BLaER1 (cell line): ENCODE data around the gene CLCN6.

Experiments used
- H3K27ac ChIP-seq: shearing (Covaris generic); formaldehyde crosslinking; 2 replicates; pipeline ENCODE4 v1.8.1; 2022
- H3K27me3 ChIP-seq: shearing (Covaris generic); formaldehyde crosslinking; 2 replicates; pipeline ENCODE4 v1.8.1; 2022
- H3K36me3 ChIP-seq: shearing (Covaris generic); formaldehyde crosslinking; 2 replicates; pipeline ENCODE4 v1.8.1; 2022
- H3K4me1 ChIP-seq: shearing (Covaris generic); formaldehyde crosslinking; 2 replicates; pipeline ENCODE4 v1.8.1; 2022
- H3K4me2 ChIP-seq: shearing (Covaris generic); formaldehyde crosslinking; 2 replicates; pipeline ENCODE4 v1.8.1; 2022
- H3K4me3 ChIP-seq: shearing (Covaris generic); formaldehyde crosslinking; 2 replicates; pipeline ENCODE4 v1.8.1; 2022
- H3K9ac ChIP-seq: shearing (Covaris generic); formaldehyde crosslinking; 2 replicates; pipeline ENCODE4 v1.8.1; 2022
- H3K9me3 ChIP-seq: shearing (Covaris generic); formaldehyde crosslinking; 2 replicates; pipeline ENCODE4 v1.8.1; 2022
- H4K20me1 ChIP-seq: shearing (Covaris generic); formaldehyde crosslinking; 2 replicates; pipeline ENCODE4 v1.8.1; 2022
- Cebpa-rat ChIP-seq: shearing (Covaris generic); IDR thresholded peaks from 2 replicates; pipeline ENCODE4 v1.8.1; 2022

CLCN6 gene

GRCh38 chr1:11793819-11794218, 12.2 kb upstream of the CLCN6 start:
- peaks cover 62% of the 10 kb centered on the region for H3K36me3 ChIP-seq
- no peak for TF ChIP-seq Cebpa-rat
- H3K4me2 ChIP-seq: no peak overlapping the region
- H3K27ac ChIP-seq: no peak overlapping the region
- no peaks in the 10 kb centered on the region for H4K20me1 ChIP-seq
- H3K9me3 ChIP-seq: no peaks in the 10 kb centered on the region
- H3K4me3 ChIP-seq: no peak overlapping the region
- H3K27me3 ChIP-seq: no peaks in the 10 kb centered on the region
- H3K9ac ChIP-seq: no peak overlapping the region
- peaks cover 40% of the 10 kb centered on the region for H3K4me1 ChIP-seq

GRCh38 chr1:11794446-11795237, 11.3 kb upstream of the CLCN6 start:
- Histone ChIP-seq H3K4me1 (peaks cover 32% of the 10 kb centered on the region), H3K9ac (no peak overlapping the region), H3K36me3 (peaks cover 70% of the 10 kb centered on the region), H3K4me2 (no peak overlapping the region), H3K4me3 (no peak overlapping the region), H3K27ac (no peak overlapping the region), H3K9me3 (no peaks in the 10 kb centered on the region), H4K20me1 (no peaks in the 10 kb centered on the region), H3K27me3 (no peaks in the 10 kb centered on the region)
- no peak for TF ChIP-seq Cebpa-rat

GRCh38 chr1:11795238-11795890, 10.6 kb upstream of the CLCN6 start:
- Histone ChIP-seq H4K20me1 (no peaks in the 10 kb centered on the region), H3K4me1 (peaks cover 25% of the 10 kb centered on the region), H3K9ac (no peak overlapping the region), H3K36me3 (peaks cover 70% of the 10 kb centered on the region), H3K4me3 (no peak overlapping the region), H3K9me3 (no peaks in the 10 kb centered on the region), H3K27ac (no peak overlapping the region), H3K27me3 (no peaks in the 10 kb centered on the region), H3K4me2 (no peak overlapping the region)
- no peak for TF ChIP-seq Cebpa-rat

- Histone ChIP-seq H3K4me1 (peaks cover 16% of the 10 kb centered on the region), H3K4me3 (no peak overlapping the region), H3K9ac (0 out of 2 replicates have a peak overlapping the region, but pooled peaks have one; percentile 2), H3K4me2 (peak overlapping the region; percentile 26), H3K27me3 (no peaks in the 10 kb centered on the region), H4K20me1 (no peaks in the 10 kb centered on the region), H3K27ac (no peak overlapping the region), H3K36me3 (peaks cover 71% of the 10 kb centered on the region), H3K9me3 (no peaks in the 10 kb centered on the region)
- TF ChIP-seq Cebpa-rat: no peak
These were observed 9.8 kb upstream of the CLCN6 start for GRCh38 chr1:11796036-11796828.

- Histone ChIP-seq H3K27me3 (no peaks in the 10 kb centered on the region), H3K36me3 (peaks cover 67% of the 10 kb centered on the region), H3K9ac (no peak overlapping the region), H3K27ac (no peak overlapping the region), H3K9me3 (no peaks in the 10 kb centered on the region), H3K4me1 (peaks cover 22% of the 10 kb centered on the region), H3K4me2 (no peak overlapping the region), H3K4me3 (no peak overlapping the region), H4K20me1 (peaks cover 8% of the 10 kb centered on the region; the same call in 1 of the 2 replicates)
- TF ChIP-seq Cebpa-rat: no peak
These were observed 8.3 kb upstream of the CLCN6 start for GRCh38 chr1:11797525-11798216.

GRCh38 chr1:11799099-11799498, 6.9 kb upstream of the CLCN6 start:
- no peaks in the 10 kb centered on the region for H3K9me3 ChIP-seq
- H3K36me3 ChIP-seq: peaks cover 57% of the 10 kb centered on the region
- H3K27me3 ChIP-seq: no peaks in the 10 kb centered on the region
- TF ChIP-seq Cebpa-rat: no peak
- H3K4me2 ChIP-seq: no peak overlapping the region
- H3K9ac ChIP-seq: no peak overlapping the region
- no peak overlapping the region for H3K27ac ChIP-seq
- peaks cover 14% of the 10 kb centered on the region; the same call in 1 of the 2 replicates for H4K20me1 ChIP-seq
- no peak overlapping the region for H3K4me3 ChIP-seq
- H3K4me1 ChIP-seq: peaks cover 36% of the 10 kb centered on the region

- no peaks in the 10 kb centered on the region for H3K9me3 ChIP-seq
- no peak for TF ChIP-seq Cebpa-rat
- peaks cover 14% of the 10 kb centered on the region; the same call in 1 of the 2 replicates for H4K20me1 ChIP-seq
- no peak overlapping the region for H3K27ac ChIP-seq
- no peak overlapping the region for H3K4me2 ChIP-seq
- H3K27me3 ChIP-seq: no peaks in the 10 kb centered on the region
- H3K36me3 ChIP-seq: peaks cover 49% of the 10 kb centered on the region
- no peak overlapping the region for H3K9ac ChIP-seq
- H3K4me3 ChIP-seq: no peak overlapping the region
- peaks cover 44% of the 10 kb centered on the region for H3K4me1 ChIP-seq
These were observed 6.1 kb upstream of the CLCN6 start for GRCh38 chr1:11799896-11800295.

- no peak overlapping the region for H3K4me3 ChIP-seq
- no peaks in the 10 kb centered on the region for H3K9me3 ChIP-seq
- TF ChIP-seq Cebpa-rat: no peak
- peaks cover 44% of the 10 kb centered on the region for H3K36me3 ChIP-seq
- H3K4me1 ChIP-seq: peaks cover 49% of the 10 kb centered on the region
- peaks cover 14% of the 10 kb centered on the region; the same call in 1 of the 2 replicates for H4K20me1 ChIP-seq
- 0 out of 2 replicates have a peak overlapping the region, but pooled peaks have one; percentile 3 for H3K9ac ChIP-seq
- H3K4me2 ChIP-seq: no peak overlapping the region
- no peak overlapping the region for H3K27ac ChIP-seq
- H3K27me3 ChIP-seq: no peaks in the 10 kb centered on the region
These were observed 5.6 kb upstream of the CLCN6 start for GRCh38 chr1:11800391-11800755.

GRCh38 chr1:11800756-11801433, 5.1 kb upstream of the CLCN6 start:
- H3K4me3 ChIP-seq: no peak overlapping the region
- H3K27me3 ChIP-seq: no peaks in the 10 kb centered on the region
- peaks cover 39% of the 10 kb centered on the region for H3K36me3 ChIP-seq
- no peak overlapping the region for H3K4me2 ChIP-seq
- no peak overlapping the region for H3K27ac ChIP-seq
- H3K4me1 ChIP-seq: peaks cover 48% of the 10 kb centered on the region
- H3K9ac ChIP-seq: 0 out of 2 replicates have a peak overlapping the region, but pooled peaks have one; percentile 9
- no peaks in the 10 kb centered on the region for H3K9me3 ChIP-seq
- TF ChIP-seq Cebpa-rat: no peak
- peaks cover 14% of the 10 kb centered on the region; the same call in 1 of the 2 replicates for H4K20me1 ChIP-seq
